K562 (cell line): ENCODE measurements around the gene MPZL3. TPM values are rescaled to one million over a fixed set of nuclear protein-coding genes. Genes with fewer than 3 reads are reported as not detected.

Source experiments
- ATAC-seq: fragments of 200-7000 bp; cut with Tn5 transposase; 3 replicates; pipeline ENCODE4 v1.9.1; 2020; ENCODE audit warnings: moderate library complexity
- BruUV-seq: library from RNA; stranded (reverse); fragments of 400-500 nt; replicated peaks from 2 replicates; lab custom pipeline; 2021; lab: Mats Ljungman, UMichigan
- CTCF ChIA-PET: fragments of 300-600 bp; formaldehyde crosslinking; extraction: SDS; loops from one replicate; lab custom pipeline; 2021; ENCODE audit warnings: low intra/inter-chr PET ratio; lab: Yijun Ruan, JAX
- POLR2A ChIA-PET: fragments of 300-600, 350-650 bp; sonication (Branson Sonifier 250); formaldehyde crosslinking; extraction: SDS; loops from one replicate; lab custom pipeline; 2021; ENCODE audit warnings: antibody characterized with exemption, inconsistent platforms; lab: Yijun Ruan, JAX
- DNase-seq, 4 experiments: peaks; one replicate each; pipeline versions ENCODE4 v3.0.0 to v3.0.0-alpha.2; 2011 to 2018; ENCODE audit warnings: low spot score in 3 of 4, mixed read lengths in 3 of 4; ENCODE audit errors: extremely low read depth in 1 of 4
- FAIRE-seq: peaks from 2 replicates; lab custom pipeline; 2011; peaks lifted over from hg19 to GRCh38; lab: Jason Lieb, UNC
- H2AFZ ChIP-seq: 2 replicates; pipeline ENCODE4 v1.6.0; 2011; ENCODE audit warnings: low read depth, low read length, control low read depth, inconsistent platforms
- H3K27ac ChIP-seq: fragments of 200-600 bp; 3 replicates; pipeline ENCODE4 v1.8.0; 2011; ENCODE audit warnings: low read depth, mild to moderate bottlenecking, control low read depth, inconsistent platforms, low read length, moderate library complexity, mixed read lengths; ENCODE audit errors: extremely low read depth
- H3K27me3 ChIP-seq, 2 experiments: fragments of 300-600 bp in 1 of 2; 2 replicates in 1 of 2; 3 replicates in 1 of 2; pipeline versions ENCODE4 v1.6.0 to v1.8.0; 2011; ENCODE audit warnings: inconsistent platforms in 2 of 2, low read length in 2 of 2, mild to moderate bottlenecking in 1 of 2, mixed read lengths in 1 of 2, moderate library complexity in 1 of 2; ENCODE audit not compliant: control insufficient read depth in 2 of 2, insufficient read depth in 2 of 2
- H3K36me3 ChIP-seq: fragments of 300-600 bp; 3 replicates; pipeline ENCODE4 v1.8.0; 2011; ENCODE audit warnings: mild to moderate bottlenecking, low read length, inconsistent platforms; ENCODE audit not compliant: control insufficient read depth, insufficient read depth
- H3K4me1 ChIP-seq, 2 experiments: fragments of 200-600 bp in 1 of 2; replicated peaks in 1 of 2; 2 replicates in 1 of 2; 3 replicates in 1 of 2; pipeline versions ENCODE4 v1.5.1 to v1.8.0; 2011; ENCODE audit warnings: inconsistent platforms in 2 of 2, low read length in 2 of 2, mild to moderate bottlenecking in 1 of 2, mixed read lengths in 1 of 2, moderate library complexity in 1 of 2; ENCODE audit not compliant: control insufficient read depth in 2 of 2, insufficient read depth in 2 of 2
- H3K4me2 ChIP-seq: 2 replicates; pipeline ENCODE4 v1.6.1; 2011; ENCODE audit warnings: low read length, control low read depth, inconsistent platforms, mixed read lengths; ENCODE audit not compliant: insufficient read depth
- H3K4me3 ChIP-seq: fragments of 200-600 bp; sonication (generic), shearing (Covaris generic); 2 replicates; pipeline ENCODE4 v1.5.1; 2016; ENCODE audit warnings: control low read depth, inconsistent platforms
- H3K79me2 ChIP-seq: fragments of 200-600 bp; 3 replicates; pipeline ENCODE4 v1.8.0; 2011; ENCODE audit warnings: low read length, inconsistent platforms; ENCODE audit not compliant: control insufficient read depth, insufficient read depth
- H3K9ac ChIP-seq, 2 experiments: 2 replicates each; pipeline versions ENCODE4 v1.6.0 to v1.6.1; 2011; ENCODE audit warnings: low read depth in 2 of 2, low read length in 2 of 2, control low read depth in 1 of 2, inconsistent platforms in 1 of 2, mild to moderate bottlenecking in 1 of 2, mixed read lengths in 1 of 2; ENCODE audit not compliant: insufficient read depth in 1 of 2
- H3K9me1 ChIP-seq: one replicate; pipeline ENCODE4 v1.6.0; 2011; ENCODE audit warnings: inconsistent platforms, mild to moderate bottlenecking, low read length, moderate library complexity; ENCODE audit not compliant: control insufficient read depth, insufficient read depth
- H3K9me3 ChIP-seq: replicated peaks from 2 replicates; pipeline ENCODE4 v1.5.1; 2011; ENCODE audit warnings: low read depth, low read length, inconsistent platforms; ENCODE audit not compliant: control insufficient read depth, insufficient read depth
- H4K20me1 ChIP-seq: replicated peaks from 2 replicates; pipeline ENCODE4 v1.6.1; 2011; ENCODE audit warnings: low read length, inconsistent platforms, mixed read lengths; ENCODE audit not compliant: control insufficient read depth, insufficient read depth
- CSDE1 ChIP-seq, 2 experiments: fragments of 450-650 bp; IDR thresholded peaks; 2 replicates each; pipeline ENCODE4 v1.6.1; 2016; ENCODE audit warnings: mild to moderate bottlenecking in 1 of 2
- HDAC8 ChIP-seq: fragments of 450-650 bp; IDR thresholded peaks from 2 replicates; pipeline ENCODE4 v1.6.1; 2016; ENCODE audit warnings: mild to moderate bottlenecking, missing genetic modification characterization, moderate library complexity, missing compliant biosample characterization
- LEF1 ChIP-seq: fragments of 450-650 bp; IDR thresholded peaks from 2 replicates; pipeline ENCODE4 v1.6.1; 2016; ENCODE audit warnings: mild to moderate bottlenecking
- NCOA2 ChIP-seq, 2 experiments: fragments of 450-650 bp; IDR thresholded peaks; 2 replicates each; pipeline ENCODE4 v1.6.1; 2018; ENCODE audit warnings: mild to moderate bottlenecking in 2 of 2, moderate library complexity in 1 of 2; ENCODE audit not compliant: partially characterized antibody in 2 of 2
- PHF8 ChIP-seq: fragments of 200-600 bp; sonication (generic); IDR thresholded peaks from 2 replicates; pipeline ENCODE4 v1.6.1; 2012; ENCODE audit warnings: mixed run types, mild to moderate bottlenecking, inconsistent platforms, low read length, moderate library complexity, borderline replicate concordance
- PTRF ChIP-seq: fragments of 450-650 bp; IDR thresholded peaks from 2 replicates; pipeline ENCODE4 v1.6.1; 2016; ENCODE audit warnings: mild to moderate bottlenecking, missing genetic modification characterization, missing compliant biosample characterization
- RBFOX2 ChIP-seq: fragments of 200-400 bp; formaldehyde crosslinking; IDR thresholded peaks from 2 replicates; pipeline ENCODE4 v1.6.1; 2017; ENCODE audit warnings: low read depth, mild to moderate bottlenecking, low read length, moderate library complexity
- SREBF2 ChIP-seq: sonication (generic); formaldehyde crosslinking; IDR thresholded peaks from 2 replicates; pipeline ENCODE4 v1.4.0; 2020; ENCODE audit warnings: mild to moderate bottlenecking, missing genetic modification reagents
- ZKSCAN1 ChIP-seq: fragments of 150-350 bp; IDR thresholded peaks from 2 replicates; pipeline ENCODE4 v1.6.1; 2016; ENCODE audit warnings: low read depth, low read length
- ZKSCAN8 ChIP-seq: fragments of 200-800 bp; sonication (Bioruptor generic); IDR thresholded peaks from 2 replicates; pipeline ENCODE4 v1.6.1; 2016; ENCODE audit warnings: missing genetic modification characterization, missing compliant biosample characterization
- ZNF12 ChIP-seq: sonication (generic); formaldehyde crosslinking; IDR thresholded peaks from 2 replicates; pipeline ENCODE4 v1.4.0; 2020; ENCODE audit warnings: mild to moderate bottlenecking, missing genetic modification reagents
- ZNF75A ChIP-seq: fragments of 450-650 bp; formaldehyde crosslinking; IDR thresholded peaks from 2 replicates; pipeline ENCODE4 v1.4.0; 2020; ENCODE audit warnings: mild to moderate bottlenecking
- WGBS: fragments of 100-300 bp; shearing (Covaris generic); methylation state at CpG from one replicate; pipeline ENCODE4 v1.1.6; 2016; ENCODE audit warnings: low coverage, mixed read lengths; ENCODE audit not compliant: insufficient coverage; ENCODE audit errors: missing lambda C conversion rate; 5-methylcytosine and 5-hydroxymethylcytosine counted together
- in situ Hi-C: fragments of 300-500 bp; cut with MboI; formaldehyde crosslinking; loops from 4 replicates; pipeline ENCODE4 v1.15.0; 2018; ENCODE audit warnings: inconsistent platforms, mixed read lengths
- intact Hi-C: fragments of 100-400 bp; cut with micrococcal nuclease; formaldehyde crosslinking; loops from 2 replicates; pipeline ENCODE4 v1.14.2; 2022
- polyA plus RNA-seq, 8 experiments: library from polyadenylated mRNA; depleted of rRNA in 4 of 8; stranded (reverse) in 5 of 8; unstranded in 3 of 8; fragments of >200 nt; fragmentation: Nextera tagmentation in 2 of 8; fragmentation: Illumina TruSeq in 1 of 8; extraction: Ambion mirVana in 2 of 8; extraction: Trizol in 1 of 8; gene quantifications; 2 replicates each; pipeline versions ENCODE4 v1.2.1 to v1.2.3, GENCODE V29; 2011 to 2014; ENCODE audit warnings: inconsistent platforms in 1 of 8, missing spikeins in 1 of 8
- total RNA-seq, 7 experiments: library from RNA; depleted of rRNA in 6 of 7; stranded (reverse); fragments of >200 nt in 6 of 7; fragmentation: Illumina TruSeq in 2 of 7; extraction: Trizol in 2 of 7; gene quantifications; 2 replicates each; pipeline versions ENCODE4 v1.2.1 to v1.2.3, GENCODE V29; 2011 to 2021; ENCODE audit warnings: low replicate concordance in 1 of 7
- TF ChIP-seq, protein P1 (sequence below): fragments of 450-650 bp; formaldehyde crosslinking; IDR thresholded peaks from 2 replicates; pipeline ENCODE4 v1.4.0; 2020; ENCODE audit warnings: mild to moderate bottlenecking
- TF ChIP-seq, protein P2 (sequence below), 2 experiments: fragments of 200-800 bp in 1 of 2; sonication (Bioruptor generic) in 1 of 2; sonication (generic) in 1 of 2; formaldehyde crosslinking in 1 of 2; IDR thresholded peaks in 1 of 2; conservative IDR thresholded peaks in 1 of 2; 2 replicates each; pipeline versions ENCODE4 v1.5.0 to v1.6.1; 2016 to 2020; ENCODE audit warnings: missing compliant biosample characterization in 1 of 2, missing genetic modification characterization in 1 of 2, missing genetic modification reagents in 1 of 2

MPZL3 gene
- total and polyA plus RNA-seq, 9 of the 15 experiments (the other 6 are each of a cell fraction or from before 2014, with no cell fraction given), result 0.97 to 2.9 (median 1.6) TPM

DNA sequence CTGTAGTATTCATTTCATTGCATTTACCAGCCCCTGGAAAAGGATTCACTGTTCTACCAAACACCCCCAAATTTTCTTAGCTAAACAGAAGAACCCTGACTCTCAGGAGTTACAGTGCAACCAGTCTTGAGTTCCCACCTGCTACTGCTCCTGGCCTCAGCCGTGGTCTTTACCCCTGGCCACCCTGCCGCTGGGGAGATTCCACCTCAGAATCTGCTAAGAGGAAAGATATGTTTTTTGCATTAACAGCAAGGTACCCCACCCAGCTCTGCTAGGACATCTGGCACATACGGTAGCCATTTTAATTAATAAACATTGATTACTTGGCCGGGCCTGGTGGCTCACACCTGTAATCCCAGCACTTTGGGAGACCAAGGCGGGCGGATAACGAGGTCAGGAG lies 36.4 kb downstream of the MPZL3 start:
- CTCF ChIA-PET, result no interaction called here
- no peak overlapping the region for H3K9ac ChIP-seq
- H2AFZ ChIP-seq, result no peak overlapping the region
- DNase-seq (no peak), FAIRE-seq (no peak), ATAC-seq (no peak)
- BruUV-seq, result no TSS peak
- peaks cover 15 to 27% of the 10 kb centered on the region in 2 experiments for H3K27me3 ChIP-seq
- no peaks in the 10 kb centered on the region for H3K36me3 ChIP-seq
- H3K4me2 ChIP-seq, result no peak overlapping the region
- no peaks in the 10 kb centered on the region for H3K9me1 ChIP-seq
- TF ChIP-seq, protein P1, sequence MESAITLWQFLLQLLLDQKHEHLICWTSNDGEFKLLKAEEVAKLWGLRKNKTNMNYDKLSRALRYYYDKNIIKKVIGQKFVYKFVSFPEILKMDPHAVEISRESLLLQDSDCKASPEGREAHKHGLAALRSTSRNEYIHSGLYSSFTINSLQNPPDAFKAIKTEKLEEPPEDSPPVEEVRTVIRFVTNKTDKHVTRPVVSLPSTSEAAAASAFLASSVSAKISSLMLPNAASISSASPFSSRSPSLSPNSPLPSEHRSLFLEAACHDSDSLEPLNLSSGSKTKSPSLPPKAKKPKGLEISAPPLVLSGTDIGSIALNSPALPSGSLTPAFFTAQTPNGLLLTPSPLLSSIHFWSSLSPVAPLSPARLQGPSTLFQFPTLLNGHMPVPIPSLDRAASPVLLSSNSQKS (CRISPR knock-in tag), result no peak
- TF ChIP-seq PHF8, result no peak
- TF ChIP-seq HDAC8 (tag), result no peak
- no peak overlapping the region for H3K4me3 ChIP-seq
- no peaks in the 10 kb centered on the region for H4K20me1 ChIP-seq
- POLR2A ChIA-PET, result interaction anchor here (1.0 kb wide), 1 partner anchor 23 kb away, joined by 3 read pairs; no protein-coding TSS in a partner anchor
- in situ Hi-C loops (no loop called here), intact Hi-C loops (no loop called here)
- WGBS, result 9% methylated on average over 7 of the region's 7 CpGs
- H3K4me1 ChIP-seq, result peaks cover 0 to 5% of the 10 kb centered on the region in 2 experiments; a peak in 2 of 5 replicates
- no peak overlapping the region for H3K27ac ChIP-seq
- H3K79me2 ChIP-seq, result no peaks in the 10 kb centered on the region
- no peaks in the 10 kb centered on the region for H3K9me3 ChIP-seq

DNA sequence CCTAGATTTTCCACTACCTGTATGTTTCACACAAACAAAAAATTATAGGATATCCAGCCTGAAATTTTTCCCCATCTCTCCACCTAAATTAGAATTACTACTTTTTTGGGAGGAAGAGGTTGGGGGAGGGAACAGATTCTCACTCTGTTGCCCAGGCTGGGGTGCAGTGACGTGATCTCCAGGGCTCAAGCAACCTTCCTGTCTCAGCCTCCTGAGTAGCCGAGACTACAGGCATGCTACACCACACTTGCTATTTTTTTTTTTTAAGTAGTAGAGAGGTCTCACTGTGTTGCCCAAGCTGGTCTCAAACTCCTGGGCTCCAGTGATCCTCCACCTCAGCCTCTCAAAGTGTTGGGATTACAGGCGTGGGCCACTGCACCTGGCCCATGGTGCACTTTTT lies 36.9 kb downstream of the MPZL3 start:
- H3K27me3 ChIP-seq, result peaks cover 17 to 27% of the 10 kb centered on the region in 2 experiments
- no peaks in the 10 kb centered on the region for H4K20me1 ChIP-seq
- no peaks in the 10 kb centered on the region for H3K9me1 ChIP-seq
- no peak for ATAC-seq
- in situ Hi-C loops (no loop called here), intact Hi-C loops (no loop called here)
- WGBS, result 37% methylated on average over 3 of the region's 3 CpGs
- CTCF ChIA-PET, result no interaction called here
- no peak overlapping the region for H3K27ac ChIP-seq
- POLR2A ChIA-PET, result interaction anchor here (0.6 to 1.0 kb wide), 2 partner anchors 24 to 171 kb away, joined by 3 read pairs; no protein-coding TSS in a partner anchor
- H3K9me3 ChIP-seq, result no peaks in the 10 kb centered on the region
- H3K4me2 ChIP-seq, result no peak overlapping the region
- H3K4me3 ChIP-seq, result no peak overlapping the region
- peaks cover 0 to 5% of the 10 kb centered on the region in 2 experiments; a peak in 2 of 5 replicates for H3K4me1 ChIP-seq
- no peak overlapping the region for H3K9ac ChIP-seq
- no peaks in the 10 kb centered on the region for H3K36me3 ChIP-seq
- no peak for FAIRE-seq
- no peaks in the 10 kb centered on the region for H3K79me2 ChIP-seq
- DNase-seq, result no peak
- BruUV-seq, result no TSS peak
- no peak overlapping the region for H2AFZ ChIP-seq
- TF ChIP-seq, protein P2, sequence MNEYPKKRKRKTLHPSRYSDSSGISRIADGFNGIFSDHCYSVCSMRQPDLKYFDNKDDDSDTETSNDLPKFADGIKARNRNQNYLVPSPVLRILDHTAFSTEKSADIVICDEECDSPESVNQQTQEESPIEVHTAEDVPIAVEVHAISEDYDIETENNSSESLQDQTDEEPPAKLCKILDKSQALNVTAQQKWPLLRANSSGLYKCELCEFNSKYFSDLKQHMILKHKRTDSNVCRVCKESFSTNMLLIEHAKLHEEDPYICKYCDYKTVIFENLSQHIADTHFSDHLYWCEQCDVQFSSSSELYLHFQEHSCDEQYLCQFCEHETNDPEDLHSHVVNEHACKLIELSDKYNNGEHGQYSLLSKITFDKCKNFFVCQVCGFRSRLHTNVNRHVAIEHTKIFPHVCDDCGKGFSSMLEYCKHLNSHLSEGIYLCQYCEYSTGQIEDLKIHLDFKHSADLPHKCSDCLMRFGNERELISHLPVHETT (CRISPR knock-in tag; conservative IDR thresholded peaks at IDR 0.05 in 1 of 2, IDR thresholded peaks at IDR 0.05 in 1 of 2), result no peak
- TF ChIP-seq NCOA2 (IDR thresholded peaks at IDR 0.05; ENCODE audit: partially characterized antibody in 2 of 2), result no peak
- TF ChIP-seq SREBF2 (CRISPR knock-in tag), result no peak
- TF ChIP-seq ZKSCAN1, result no peak
- TF ChIP-seq CSDE1 (IDR thresholded peaks at IDR 0.05), result no peak
- TF ChIP-seq ZNF75A (CRISPR knock-in tag), result no peak
- TF ChIP-seq LEF1, result no peak
- no peak for TF ChIP-seq ZNF12 (CRISPR knock-in tag)
- TF ChIP-seq RBFOX2, result no peak
- no peak for TF ChIP-seq PTRF (tag)
- no peak for TF ChIP-seq ZKSCAN8 (CRISPR knock-in tag)
